Measurements from ENCODE around the gene SYNJ1. TPM values are rescaled to one million over a fixed set of nuclear protein-coding genes. Genes with fewer than 3 reads are reported as not detected.

Gene SYNJ1
- total RNA-seq, 1 experiment from 2014 or later: 10.5 TPM

DNA sequence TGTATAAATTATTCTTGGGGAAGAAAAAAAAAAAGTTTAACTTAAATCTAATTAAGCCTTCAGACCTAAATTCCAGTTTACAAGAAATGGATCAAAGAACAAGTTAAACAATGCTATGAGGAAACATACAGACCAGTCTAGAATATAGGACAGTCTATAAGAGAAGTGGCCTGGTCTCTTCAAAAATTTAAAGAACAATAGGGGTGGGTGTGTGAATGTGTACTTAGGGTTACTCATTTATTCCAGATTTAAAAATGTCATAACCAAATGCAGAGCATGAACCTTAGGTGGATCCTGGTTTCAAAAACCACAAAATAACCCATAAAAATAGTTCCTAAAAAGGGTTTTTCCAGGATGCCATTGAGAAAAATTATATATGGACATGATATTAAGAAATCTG lies 21.8 kb upstream of the SYNJ1 start:
- ATAC-seq: no peak
- Histone ChIP-seq H3K9me3 (ENCODE audit: control insufficient read depth, insufficient read depth, low read depth, low read length) (no peaks in the 10 kb centered on the region), H3K4me1 (ENCODE audit: control insufficient read depth, insufficient read depth, low read length) (no peaks in the 10 kb centered on the region), H3K27ac (ENCODE audit: low read length) (no peak overlapping the region), H3K36me3 (ENCODE audit: control insufficient read depth, insufficient read depth, low read length) (peaks cover 46% of the 10 kb centered on the region), H3K27me3 (ENCODE audit: control insufficient read depth, insufficient read depth, low read length) (no peaks in the 10 kb centered on the region), H3K4me3 (ENCODE audit: low read depth in 2 of 2, low read length in 2 of 2) (no peak overlapping the region)
- in situ Hi-C loops (cut with HindIII; ENCODE audit: low pct_unique_long_range_greater_than_20kb, low sequenced_read_pairs): no loop called here
- BruUV-seq (replicated peaks): no TSS peak
- DNase-seq (ENCODE audit: low read depth, low spot score): no peak
- TF ChIP-seq TCF7L2 (IDR thresholded peaks at IDR 0.05; ENCODE audit: low read depth, low read length) (no peak), SIN3A (IDR thresholded peaks at IDR 0.05; ENCODE audit: borderline replicate concordance, insufficient read depth, low read depth, low read length) (no peak), REST (IDR thresholded peaks at IDR 0.05; ENCODE audit: insufficient read depth in 1 of 2, low read depth in 2 of 2, low read length in 1 of 2) (no peak), CTCF (IDR thresholded peaks at IDR 0.05) (no peak), POLR2AphosphoS5 (IDR thresholded peaks at IDR 0.05; ENCODE audit: low read depth, low read length) (no peak)
- CTCF ChIA-PET: no interaction called here
- intact Hi-C loops (cut with micrococcal nuclease; ENCODE audit: unreplicated experiment): no loop called here
- POLR2A ChIA-PET: no interaction called here

DNA sequence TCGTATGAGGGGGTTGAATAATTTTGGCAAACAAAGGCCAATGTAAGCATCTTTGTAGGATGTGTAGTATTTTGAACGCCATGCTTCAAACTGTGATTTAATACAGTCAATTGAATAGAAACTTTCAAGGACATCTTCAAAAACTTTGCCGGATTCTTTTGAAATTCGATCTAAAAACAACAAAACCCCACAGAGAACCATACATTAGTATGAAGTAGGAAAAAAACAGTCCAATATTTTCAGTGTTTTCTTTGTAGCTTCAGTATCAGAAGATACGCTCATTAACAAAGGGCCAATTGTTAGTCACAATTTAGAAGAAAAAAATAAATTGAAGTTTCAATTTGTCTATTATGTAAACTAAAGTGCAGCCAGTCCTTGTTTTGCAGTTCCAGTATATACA lies 20.7 kb upstream of the SYNJ1 start:
- DNase-seq (ENCODE audit: low read depth, low spot score) (no peak), ATAC-seq (no peak)
- BruUV-seq (replicated peaks): no TSS peak
- Histone ChIP-seq H3K4me3 (ENCODE audit: low read depth in 2 of 2, low read length in 2 of 2) (no peak overlapping the region), H3K36me3 (ENCODE audit: control insufficient read depth, insufficient read depth, low read length) (peaks cover 48% of the 10 kb centered on the region), H3K27me3 (ENCODE audit: control insufficient read depth, insufficient read depth, low read length) (no peaks in the 10 kb centered on the region), H3K9me3 (ENCODE audit: control insufficient read depth, insufficient read depth, low read depth, low read length) (no peaks in the 10 kb centered on the region), H3K27ac (ENCODE audit: low read length) (no peak overlapping the region), H3K4me1 (ENCODE audit: control insufficient read depth, insufficient read depth, low read length) (no peaks in the 10 kb centered on the region)
- CTCF ChIA-PET: no interaction called here
- in situ Hi-C loops (cut with HindIII; ENCODE audit: low pct_unique_long_range_greater_than_20kb, low sequenced_read_pairs) (no loop called here), intact Hi-C loops (cut with micrococcal nuclease; ENCODE audit: unreplicated experiment) (no loop called here)
- POLR2A ChIA-PET: no interaction called here
- no peak for TF ChIP-seq TCF7L2 (IDR thresholded peaks at IDR 0.05; ENCODE audit: low read depth, low read length)
- TF ChIP-seq REST (IDR thresholded peaks at IDR 0.05; ENCODE audit: insufficient read depth in 1 of 2, low read depth in 2 of 2, low read length in 1 of 2): no peak
- no peak for TF ChIP-seq CTCF (IDR thresholded peaks at IDR 0.05)
- no peak for TF ChIP-seq SIN3A (IDR thresholded peaks at IDR 0.05; ENCODE audit: borderline replicate concordance, insufficient read depth, low read depth, low read length)
- no peak for TF ChIP-seq POLR2AphosphoS5 (IDR thresholded peaks at IDR 0.05; ENCODE audit: low read depth, low read length)
